HepG2 (cell line): ENCODE data around the gene HLF. TPM values are rescaled to one million over a fixed set of nuclear protein-coding genes. Genes with fewer than 3 reads are reported as not detected.

ENCODE experiments used
- ARNT2 ChIP-seq: sonication (generic); formaldehyde crosslinking; IDR thresholded peaks from 2 replicates; pipeline ENCODE4 v1.8.0; 2022; ENCODE audit warnings: mild to moderate bottlenecking, low read depth, missing genetic modification reagents, moderate library complexity
- CCDC6 ChIP-seq: sonication (generic); formaldehyde crosslinking; IDR thresholded peaks from 2 replicates; pipeline ENCODE4 v1.8.1; 2022; ENCODE audit warnings: mild to moderate bottlenecking, missing genetic modification reagents, moderate library complexity
- CHCHD3 ChIP-seq: sonication (generic); formaldehyde crosslinking; IDR thresholded peaks from 2 replicates; pipeline ENCODE4 v1.8.0; 2022; ENCODE audit warnings: mild to moderate bottlenecking, missing genetic modification reagents, moderate library complexity
- DRAP1 ChIP-seq: IDR thresholded peaks from 2 replicates; pipeline ENCODE4 v1.6.1; 2016; ENCODE audit warnings: missing genetic modification reagents, missing compliant biosample characterization
- HIC2 ChIP-seq: sonication (generic); formaldehyde crosslinking; IDR thresholded peaks from 2 replicates; pipeline ENCODE4 v1.9.0; 2022; ENCODE audit warnings: low read depth, missing genetic modification reagents
- HNF4A ChIP-seq: sonication (generic); formaldehyde crosslinking; IDR thresholded peaks from 2 replicates; pipeline ENCODE4 v1.4.0; 2020; ENCODE audit warnings: missing genetic modification reagents
- IKZF1 ChIP-seq: fragments of 450-650 bp; IDR thresholded peaks from 2 replicates; pipeline ENCODE4 v1.7.1; 2016
- KAT7 ChIP-seq: IDR thresholded peaks from 2 replicates; pipeline ENCODE4 v1.6.1; 2018; ENCODE audit warnings: borderline replicate concordance, missing compliant biosample characterization
- KLF13 ChIP-seq: sonication (generic); formaldehyde crosslinking; IDR thresholded peaks from 2 replicates; pipeline ENCODE4 v1.4.0; 2020; ENCODE audit warnings: mild to moderate bottlenecking, missing genetic modification reagents
- MIER3 ChIP-seq: IDR thresholded peaks from 2 replicates; pipeline ENCODE4 v1.6.1; 2016; ENCODE audit warnings: missing compliant biosample characterization, borderline replicate concordance
- MTA1 ChIP-seq: sonication (generic); formaldehyde crosslinking; IDR thresholded peaks from 2 replicates; pipeline ENCODE4 v1.4.0; 2020; ENCODE audit warnings: missing genetic modification reagents, mild to moderate bottlenecking, borderline replicate concordance
- SKI ChIP-seq: fragments of 450-650 bp; IDR thresholded peaks from one replicate; pipeline ENCODE4 v1.6.1; 2018; ENCODE audit warnings: mild to moderate bottlenecking; ENCODE audit not compliant: partially characterized antibody
- TGIF2 ChIP-seq: IDR thresholded peaks from 2 replicates; pipeline ENCODE4 v1.6.1; 2016; ENCODE audit warnings: control low read depth, missing compliant biosample characterization
- ZMYM3 ChIP-seq: sonication (generic); formaldehyde crosslinking; IDR thresholded peaks from 2 replicates; pipeline ENCODE4 v1.5.1; 2020; ENCODE audit warnings: mild to moderate bottlenecking, missing genetic modification reagents
- ZNF567 ChIP-seq: sonication (generic); formaldehyde crosslinking; IDR thresholded peaks from 2 replicates; pipeline ENCODE4 v1.8.1; 2023; ENCODE audit warnings: mild to moderate bottlenecking, missing genetic modification reagents, borderline replicate concordance
- ZNF644 ChIP-seq: IDR thresholded peaks from 2 replicates; pipeline ENCODE4 v1.6.1; 2016; ENCODE audit warnings: low read depth
- polyA plus RNA-seq, 8 experiments: library from polyadenylated mRNA; depleted of rRNA in 3 of 8; stranded (reverse) in 7 of 8; unstranded in 1 of 8; fragments of >200 nt; fragmentation: Illumina TruSeq in 4 of 8; extraction: Trizol in 4 of 8; gene quantifications; 2 replicates each; pipeline versions ENCODE4 v1.2.1 to v1.2.3, GENCODE V29; 2011 to 2016; ENCODE audit warnings: low read depth in 4 of 8, missing spikeins in 1 of 8, mixed read lengths in 1 of 8; ENCODE audit not compliant: insufficient read depth in 1 of 8
- total RNA-seq, 5 experiments: library from RNA; depleted of rRNA; stranded (reverse); fragments of >200 nt; fragmentation: Illumina TruSeq; extraction: Trizol; gene quantifications; 2 replicates each; pipeline ENCODE4 v1.2.3, GENCODE V29; 2016; ENCODE audit warnings: low read depth in 1 of 5
- TF ChIP-seq, protein P1 (sequence below): sonication (generic); formaldehyde crosslinking; IDR thresholded peaks from 2 replicates; pipeline ENCODE4 v1.4.0; 2020; ENCODE audit warnings: missing genetic modification reagents, borderline replicate concordance
- TF ChIP-seq, protein P2 (sequence below): sonication (generic); formaldehyde crosslinking; IDR thresholded peaks from 2 replicates; pipeline ENCODE4 v1.4.0; 2020; ENCODE audit warnings: missing genetic modification reagents, borderline replicate concordance
- TF ChIP-seq, protein P3 (sequence below): IDR thresholded peaks from 2 replicates; pipeline ENCODE4 v1.6.1; 2012; ENCODE audit warnings: inconsistent platforms

Gene HLF
- total and polyA plus RNA-seq, 2 of the 13 experiments (the other 11 are each of a cell fraction or from before 2014, with no cell fraction given) = 202 to 346 TPM

- TF ChIP-seq ARNT2 (CRISPR knock-in tag) (0 out of 2 replicates have a peak, but pooled peaks have one; percentile 14), MTA1 (CRISPR knock-in tag) (no peak), SKI (no peak), DRAP1 (CRISPR knock-in tag) (0 out of 2 replicates have a peak, but pooled peaks have one; percentile 13), KAT7 (peak; percentile 9; the same call in 1 of the 2 replicates), HIC2 (peak; percentile 65; the same call in 1 of the 2 replicates), HNF4A (CRISPR knock-in tag) (peak; percentile 54), TGIF2 (CRISPR knock-in tag) (peak; percentile 40; the same call in 1 of the 2 replicates), KLF13 (no peak), MIER3 (CRISPR knock-in tag) (no peak), ZNF567 (CRISPR knock-in tag) (no peak), CHCHD3 (no peak), IKZF1 (no peak), ZMYM3 (CRISPR knock-in tag) (0 out of 2 replicates have a peak, but pooled peaks have one; percentile 22), ZNF644 (CRISPR knock-in tag) (no peak), CCDC6 (CRISPR knock-in tag) (no peak)
- TF ChIP-seq, protein P1, sequence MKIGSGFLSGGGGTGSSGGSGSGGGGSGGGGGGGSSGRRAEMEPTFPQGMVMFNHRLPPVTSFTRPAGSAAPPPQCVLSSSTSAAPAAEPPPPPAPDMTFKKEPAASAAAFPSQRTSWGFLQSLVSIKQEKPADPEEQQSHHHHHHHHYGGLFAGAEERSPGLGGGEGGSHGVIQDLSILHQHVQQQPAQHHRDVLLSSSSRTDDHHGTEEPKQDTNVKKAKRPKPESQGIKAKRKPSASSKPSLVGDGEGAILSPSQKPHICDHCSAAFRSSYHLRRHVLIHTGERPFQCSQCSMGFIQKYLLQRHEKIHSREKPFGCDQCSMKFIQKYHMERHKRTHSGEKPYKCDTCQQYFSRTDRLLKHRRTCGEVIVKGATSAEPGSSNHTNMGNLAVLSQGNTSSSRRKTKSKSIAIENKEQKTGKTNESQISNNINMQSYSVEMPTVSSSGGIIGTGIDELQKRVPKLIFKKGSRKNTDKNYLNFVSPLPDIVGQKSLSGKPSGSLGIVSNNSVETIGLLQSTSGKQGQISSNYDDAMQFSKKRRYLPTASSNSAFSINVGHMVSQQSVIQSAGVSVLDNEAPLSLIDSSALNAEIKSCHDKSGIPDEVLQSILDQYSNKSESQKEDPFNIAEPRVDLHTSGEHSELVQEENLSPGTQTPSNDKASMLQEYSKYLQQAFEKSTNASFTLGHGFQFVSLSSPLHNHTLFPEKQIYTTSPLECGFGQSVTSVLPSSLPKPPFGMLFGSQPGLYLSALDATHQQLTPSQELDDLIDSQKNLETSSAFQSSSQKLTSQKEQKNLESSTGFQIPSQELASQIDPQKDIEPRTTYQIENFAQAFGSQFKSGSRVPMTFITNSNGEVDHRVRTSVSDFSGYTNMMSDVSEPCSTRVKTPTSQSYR (CRISPR knock-in tag) = no peak
- TF ChIP-seq, protein P2, sequence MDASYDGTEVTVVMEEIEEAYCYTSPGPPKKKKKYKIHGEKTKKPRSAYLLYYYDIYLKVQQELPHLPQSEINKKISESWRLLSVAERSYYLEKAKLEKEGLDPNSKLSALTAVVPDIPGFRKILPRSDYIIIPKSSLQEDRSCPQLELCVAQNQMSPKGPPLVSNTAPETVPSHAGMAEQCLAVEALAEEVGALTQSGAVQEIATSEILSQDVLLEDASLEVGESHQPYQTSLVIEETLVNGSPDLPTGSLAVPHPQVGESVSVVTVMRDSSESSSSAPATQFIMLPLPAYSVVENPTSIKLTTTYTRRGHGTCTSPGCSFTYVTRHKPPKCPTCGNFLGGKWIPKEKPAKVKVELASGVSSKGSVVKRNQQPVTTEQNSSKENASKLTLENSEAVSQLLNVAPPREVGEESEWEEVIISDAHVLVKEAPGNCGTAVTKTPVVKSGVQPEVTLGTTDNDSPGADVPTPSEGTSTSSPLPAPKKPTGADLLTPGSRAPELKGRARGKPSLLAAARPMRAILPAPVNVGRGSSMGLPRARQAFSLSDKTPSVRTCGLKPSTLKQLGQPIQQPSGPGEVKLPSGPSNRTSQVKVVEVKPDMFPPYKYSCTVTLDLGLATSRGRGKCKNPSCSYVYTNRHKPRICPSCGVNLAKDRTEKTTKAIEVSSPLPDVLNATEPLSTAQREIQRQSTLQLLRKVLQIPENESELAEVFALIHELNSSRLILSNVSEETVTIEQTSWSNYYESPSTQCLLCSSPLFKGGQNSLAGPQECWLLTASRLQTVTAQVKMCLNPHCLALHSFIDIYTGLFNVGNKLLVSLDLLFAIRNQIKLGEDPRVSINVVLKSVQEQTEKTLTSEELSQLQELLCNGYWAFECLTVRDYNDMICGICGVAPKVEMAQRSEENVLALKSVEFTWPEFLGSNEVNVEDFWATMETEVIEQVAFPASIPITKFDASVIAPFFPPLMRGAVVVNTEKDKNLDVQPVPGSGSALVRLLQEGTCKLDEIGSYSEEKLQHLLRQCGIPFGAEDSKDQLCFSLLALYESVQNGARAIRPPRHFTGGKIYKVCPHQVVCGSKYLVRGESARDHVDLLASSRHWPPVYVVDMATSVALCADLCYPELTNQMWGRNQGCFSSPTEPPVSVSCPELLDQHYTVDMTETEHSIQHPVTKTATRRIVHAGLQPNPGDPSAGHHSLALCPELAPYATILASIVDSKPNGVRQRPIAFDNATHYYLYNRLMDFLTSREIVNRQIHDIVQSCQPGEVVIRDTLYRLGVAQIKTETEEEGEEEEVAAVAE (CRISPR knock-in tag) = peak; percentile 32; the same call in 1 of the 2 replicates
- TF ChIP-seq, protein P3, sequence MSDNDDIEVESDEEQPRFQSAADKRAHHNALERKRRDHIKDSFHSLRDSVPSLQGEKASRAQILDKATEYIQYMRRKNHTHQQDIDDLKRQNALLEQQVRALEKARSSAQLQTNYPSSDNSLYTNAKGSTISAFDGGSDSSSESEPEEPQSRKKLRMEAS = peak; percentile 18; the same call in 1 of the 2 replicates
Measured at GRCh38 chr17:55275894-55276804, 11.4 kb downstream of the HLF start (continued).
